ENCODE data around the gene CAMK2D. TPM values are rescaled to one million over a fixed set of nuclear protein-coding genes. Genes with fewer than 3 reads are reported as not detected.

The CAMK2D gene
- total RNA-seq, 1 experiment from 2014 or later = 9.0 TPM

DNA sequence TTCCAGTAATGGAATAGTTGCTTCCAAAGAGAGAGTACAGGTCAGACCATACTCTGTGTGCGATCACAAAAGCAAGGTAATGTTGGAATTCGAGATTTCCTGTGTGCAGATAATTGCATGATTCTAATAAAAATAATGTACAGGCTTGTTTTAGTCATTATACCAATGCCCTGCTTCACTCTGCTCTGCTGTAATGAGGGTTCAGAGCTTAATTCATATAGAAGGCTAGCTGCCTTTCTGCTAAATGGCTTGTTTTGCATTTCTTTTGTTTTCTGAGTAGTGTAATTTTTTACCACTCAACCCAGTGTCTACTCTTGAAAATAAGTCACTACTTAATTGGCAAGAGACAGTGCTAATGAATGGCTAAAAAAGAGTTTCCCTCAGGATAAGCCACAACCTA is 236.0 kb downstream of the CAMK2D start:
- no peak overlapping the region for H3K56ac ChIP-seq (ENCODE audit: insufficient read length, low read depth, low read length)
- H3K4me2 ChIP-seq (ENCODE audit: insufficient read depth, insufficient read length, low read length) = no peak overlapping the region
- H3K14ac ChIP-seq (ENCODE audit: insufficient read depth, low read length) = no peak overlapping the region
- Mint-ChIP-seq H3K4me3 (no peak overlapping the region), H3K4me1 (peaks cover 0 to 10% of the 10 kb centered on the region in 2 experiments; a peak in 2 of 4 replicates), H3K27me3 (ENCODE audit: low read depth) (no peaks in the 10 kb centered on the region), H3K27ac (no peak overlapping the region), H3K36me3 (ENCODE audit: insufficient read depth in 1 of 3, low read depth in 3 of 3) (no peaks in the 10 kb centered on the region), H3K9me3 (no peaks in the 10 kb centered on the region)
- H4K8ac ChIP-seq (replicated peaks; ENCODE audit: insufficient read length, low read depth, low read length) = no peak overlapping the region
- H3K9ac ChIP-seq (ENCODE audit: extremely low read depth, insufficient read length, low read length) = no peak overlapping the region
- H3K27me3 ChIP-seq (ENCODE audit: insufficient read depth, low read length) = no peaks in the 10 kb centered on the region
- H3K9me3 ChIP-seq (ENCODE audit: control insufficient read depth, low read depth, low read length) = no peaks in the 10 kb centered on the region
- TF ChIP-seq, protein P1, sequence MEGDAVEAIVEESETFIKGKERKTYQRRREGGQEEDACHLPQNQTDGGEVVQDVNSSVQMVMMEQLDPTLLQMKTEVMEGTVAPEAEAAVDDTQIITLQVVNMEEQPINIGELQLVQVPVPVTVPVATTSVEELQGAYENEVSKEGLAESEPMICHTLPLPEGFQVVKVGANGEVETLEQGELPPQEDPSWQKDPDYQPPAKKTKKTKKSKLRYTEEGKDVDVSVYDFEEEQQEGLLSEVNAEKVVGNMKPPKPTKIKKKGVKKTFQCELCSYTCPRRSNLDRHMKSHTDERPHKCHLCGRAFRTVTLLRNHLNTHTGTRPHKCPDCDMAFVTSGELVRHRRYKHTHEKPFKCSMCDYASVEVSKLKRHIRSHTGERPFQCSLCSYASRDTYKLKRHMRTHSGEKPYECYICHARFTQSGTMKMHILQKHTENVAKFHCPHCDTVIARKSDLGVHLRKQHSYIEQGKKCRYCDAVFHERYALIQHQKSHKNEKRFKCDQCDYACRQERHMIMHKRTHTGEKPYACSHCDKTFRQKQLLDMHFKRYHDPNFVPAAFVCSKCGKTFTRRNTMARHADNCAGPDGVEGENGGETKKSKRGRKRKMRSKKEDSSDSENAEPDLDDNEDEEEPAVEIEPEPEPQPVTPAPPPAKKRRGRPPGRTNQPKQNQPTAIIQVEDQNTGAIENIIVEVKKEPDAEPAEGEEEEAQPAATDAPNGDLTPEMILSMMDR (conservative IDR thresholded peaks at IDR 0.05) = no peak
- H2BK15ac ChIP-seq (ENCODE audit: low read depth, low read length) = no peak overlapping the region
- H2BK12ac ChIP-seq (ENCODE audit: insufficient read length, low read depth, low read length) = no peak overlapping the region
- H3T11ph ChIP-seq (ENCODE audit: low read length) = no peak overlapping the region
- no peak overlapping the region for H4K5ac ChIP-seq (ENCODE audit: insufficient read length, low read depth, low read length)
- no peak overlapping the region for H2AFZ ChIP-seq (ENCODE audit: low read length)
- H3K27ac ChIP-seq (ENCODE audit: insufficient read length, low read depth, low read length) = no peak overlapping the region
- no peak overlapping the region for H2BK20ac ChIP-seq (ENCODE audit: low read depth, low read length, poor library complexity, severe bottlenecking)
- H4K91ac ChIP-seq (ENCODE audit: insufficient read length, low read depth, low read length) = no peak overlapping the region
- H3K4me1 ChIP-seq (ENCODE audit: insufficient read depth, low read length) = no peaks in the 10 kb centered on the region; the same call in 1 of the 2 replicates
- no peaks in the 10 kb centered on the region for H4K20me1 ChIP-seq (ENCODE audit: control insufficient read depth, insufficient read depth, insufficient read length)
- no peak overlapping the region for H2BK120ac ChIP-seq (ENCODE audit: low read depth, low read length, poor library complexity, severe bottlenecking)
- no peak overlapping the region for H3K4ac ChIP-seq (ENCODE audit: low read depth, low read length)
- no peak overlapping the region for H3K18ac ChIP-seq (ENCODE audit: insufficient read length, low read depth, low read length)
- no peak for DNase-seq
- H3K23me2 ChIP-seq (ENCODE audit: insufficient read length, low read depth, low read length, poor library complexity, severe bottlenecking) = no peaks in the 10 kb centered on the region
- no CpG with 5 or more reads among the region's 2 CpGs for WGBS (ENCODE audit: extremely low coverage, insufficient read length, low lambda C conversion rate)
- H3K79me1 ChIP-seq (ENCODE audit: insufficient read depth, low read depth, low read length, poor library complexity, severe bottlenecking) = no peaks in the 10 kb centered on the region
- H2BK5ac ChIP-seq (ENCODE audit: insufficient read length, low read length) = no peak overlapping the region
- no peaks in the 10 kb centered on the region for H3K79me2 ChIP-seq (ENCODE audit: insufficient read depth, low read length)
- H3K23ac ChIP-seq (ENCODE audit: insufficient read length, low read depth, low read length) = no peak overlapping the region
- H2AK5ac ChIP-seq (ENCODE audit: insufficient read length, low read length) = no peak overlapping the region
